Stimulated activated CD4-positive, alpha-beta T cell treated with anti-CD3 and anti-CD28 coated beads, Interleukin-15, amount 100 ng/mL, for 1 hour (primary cell): ENCODE data around the gene ING4.
A peak's percentile ranks its signal among the peaks of the same experiment; 100 is the strongest.

Experiments
- DNase-seq, 2 donors: peaks; one replicate each; pipeline ENCODE4 v3.0.0-alpha.2; 2020; ENCODE audit warnings: low read depth in 1 of 2, low spot score in 1 of 2

The ING4 gene

DNA sequence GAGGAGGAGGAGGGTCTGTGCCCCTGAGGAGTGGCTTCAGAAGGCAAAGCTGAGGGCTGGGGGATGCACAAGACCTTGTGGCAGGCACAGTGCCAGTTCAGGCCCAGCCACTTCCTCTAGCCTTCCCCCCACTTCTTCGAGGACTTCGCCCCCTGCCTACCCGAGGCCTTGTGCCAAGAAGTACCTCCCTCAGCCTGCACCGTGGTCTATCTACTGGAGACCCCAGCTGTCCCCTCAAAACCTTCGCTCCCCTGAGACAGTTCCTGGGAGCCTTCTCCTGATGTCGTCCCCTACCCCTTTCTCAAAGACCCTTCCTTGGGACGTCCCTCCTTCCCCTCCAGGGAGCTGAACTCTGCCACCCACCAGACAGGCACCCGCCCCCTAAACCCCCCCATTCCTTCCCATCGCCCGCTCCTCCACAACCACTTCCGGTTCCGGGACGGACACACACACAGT is 25.7 kb upstream of the ING4 start:
- DNase-seq: peak in 1 of 2 donors; percentile 9

DNA sequence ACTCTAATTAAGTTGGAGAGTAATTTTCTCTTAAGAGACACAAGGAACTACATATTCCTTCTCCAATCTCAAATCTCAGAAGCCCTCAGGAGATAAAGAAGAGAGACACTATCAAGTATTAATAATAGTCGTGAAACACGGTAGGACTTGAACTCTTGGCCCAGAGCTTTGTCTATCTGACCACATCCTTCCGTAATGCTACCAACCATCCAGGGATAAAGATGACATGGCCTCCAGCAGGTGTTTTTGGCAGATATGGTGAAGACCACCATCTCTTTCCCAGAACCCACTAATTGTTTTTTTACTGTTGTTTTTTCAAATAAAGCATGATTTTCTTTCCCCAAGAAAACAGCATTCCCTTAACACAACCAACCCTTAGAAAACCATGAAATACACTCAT is 22.9 kb upstream of the ING4 start:
- no peak for DNase-seq

DNA sequence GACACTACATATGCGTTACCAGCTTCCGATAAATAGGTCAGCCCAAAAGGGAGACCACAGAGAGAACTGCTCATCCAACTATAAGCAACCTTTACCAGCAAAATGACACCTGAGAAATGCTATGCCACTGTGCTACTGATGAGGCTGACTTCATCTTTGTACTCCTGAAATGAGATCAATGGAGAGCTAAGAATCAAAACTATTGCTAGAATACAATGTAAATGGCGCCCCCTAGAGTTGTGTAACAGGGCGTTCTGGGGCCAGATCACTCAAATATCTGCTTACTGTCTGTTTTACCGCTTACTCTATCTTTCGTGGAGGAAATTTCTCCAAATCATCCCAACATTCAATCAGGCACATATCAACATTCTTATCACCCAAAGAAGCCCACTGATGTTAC is 21.7 kb upstream of the ING4 start:
- DNase-seq: no peak

DNA sequence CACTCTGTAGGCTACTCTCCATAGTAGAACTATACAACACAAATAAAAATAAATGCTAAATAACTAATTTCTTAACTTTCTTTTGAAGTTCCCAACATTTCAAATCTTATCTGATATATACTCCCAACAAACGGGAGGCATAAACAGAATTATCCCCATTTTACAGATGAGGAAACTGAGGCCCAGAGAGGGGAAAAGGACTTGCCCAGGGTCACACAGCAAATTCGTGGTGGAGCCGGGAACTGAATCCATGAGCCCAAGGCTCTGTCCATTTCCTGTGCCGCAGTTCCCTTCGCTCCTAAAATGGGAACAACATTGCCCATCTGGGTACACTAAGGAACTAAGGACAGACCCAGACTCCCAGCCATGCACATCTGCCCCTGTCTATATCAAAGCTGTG is 14.0 kb upstream of the ING4 start:
- DNase-seq: no peak

DNA sequence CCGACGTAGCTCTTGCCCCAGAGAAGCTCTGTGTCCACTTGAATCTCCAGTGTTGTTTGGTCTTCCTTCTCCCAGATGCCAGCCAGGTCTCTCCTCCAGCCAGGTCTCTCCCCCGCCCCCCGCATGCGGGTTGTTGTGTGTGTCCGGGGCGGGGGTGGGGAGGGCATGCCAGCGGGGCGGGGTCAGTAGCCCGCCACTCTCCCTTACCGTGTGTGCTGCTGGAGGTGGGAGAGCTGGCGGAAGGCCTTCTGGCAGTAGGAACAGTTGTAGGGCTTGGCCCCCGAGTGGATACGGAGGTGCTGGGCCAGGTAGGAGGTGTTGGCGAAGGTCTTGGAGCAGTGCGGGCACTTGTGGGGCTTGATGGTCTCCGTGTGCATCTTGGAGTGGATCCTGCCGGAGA is 9.2 kb upstream of the ING4 start:
- DNase-seq: no peak

DNA sequence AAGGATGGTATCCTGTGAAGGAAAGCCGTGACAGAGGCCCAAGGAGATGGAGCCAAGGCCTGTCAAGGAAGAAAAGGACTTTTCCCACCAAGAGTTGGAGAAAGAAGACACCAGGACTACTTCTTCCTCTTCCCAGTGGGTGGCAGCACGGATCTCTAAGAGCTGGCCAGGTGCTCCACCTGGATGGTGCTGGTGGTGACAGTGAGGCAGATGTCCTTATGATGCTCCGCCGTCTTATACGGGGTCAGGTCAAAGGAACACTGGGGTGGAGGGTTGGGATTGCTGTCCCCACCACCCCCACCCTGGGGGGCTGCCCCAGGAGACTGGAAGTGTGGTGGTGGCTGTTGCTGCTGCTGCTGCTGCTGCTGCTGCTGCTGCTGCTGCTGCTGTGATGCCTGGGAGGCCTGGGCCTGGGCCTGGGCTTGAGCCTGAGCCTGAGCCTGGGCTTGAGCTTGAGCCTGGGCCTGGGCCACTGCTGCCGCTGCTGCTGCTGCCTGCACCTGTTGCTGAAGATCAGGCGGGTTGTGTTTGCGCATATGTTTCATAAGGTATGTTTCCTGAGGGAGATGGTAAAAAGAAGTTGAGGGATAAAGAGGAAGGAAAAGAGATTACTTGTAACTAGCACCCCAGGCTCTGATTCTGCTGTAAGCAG is 4.8 kb upstream of the ING4 start:
- DNase-seq: no peak

DNA sequence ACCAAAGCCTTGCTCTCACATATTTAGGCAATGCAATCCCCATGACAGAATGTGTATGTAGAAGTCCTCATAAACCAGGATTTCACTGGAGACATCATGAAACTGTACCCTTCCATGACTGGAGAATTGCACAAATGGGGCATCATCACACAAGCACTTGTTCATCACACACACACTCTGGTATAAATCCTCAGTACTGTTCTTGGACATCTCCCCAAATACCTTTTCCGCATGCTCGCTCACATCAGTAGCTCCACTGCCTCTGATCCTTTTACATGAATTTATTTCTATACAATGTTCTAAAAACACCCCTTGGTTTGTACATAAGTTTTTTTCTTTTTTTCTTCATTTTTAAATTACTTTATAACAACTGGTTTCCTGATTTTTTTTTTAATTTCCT is 3.3 kb upstream of the ING4 start:
- no peak for DNase-seq

DNA sequence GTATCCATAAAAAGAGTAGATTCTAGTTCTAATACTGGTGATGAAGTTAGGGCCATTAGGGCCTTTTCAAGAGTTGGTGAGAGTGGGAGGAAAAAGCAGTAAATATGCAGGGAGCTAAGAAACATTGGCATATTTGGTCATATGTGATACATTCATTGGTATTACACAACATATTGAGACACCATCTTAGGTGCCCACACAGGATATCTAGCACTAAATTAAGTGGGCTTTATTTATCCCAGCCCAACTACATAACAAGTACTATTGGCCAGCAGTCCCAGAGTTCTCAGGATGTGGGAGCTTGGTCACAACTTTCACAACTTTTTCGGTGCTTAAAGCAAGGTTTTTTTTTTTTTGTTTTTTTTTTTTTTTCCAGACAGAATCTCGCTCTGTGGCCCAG is 2.0 kb upstream of the ING4 start:
- DNase-seq: no peak

DNA sequence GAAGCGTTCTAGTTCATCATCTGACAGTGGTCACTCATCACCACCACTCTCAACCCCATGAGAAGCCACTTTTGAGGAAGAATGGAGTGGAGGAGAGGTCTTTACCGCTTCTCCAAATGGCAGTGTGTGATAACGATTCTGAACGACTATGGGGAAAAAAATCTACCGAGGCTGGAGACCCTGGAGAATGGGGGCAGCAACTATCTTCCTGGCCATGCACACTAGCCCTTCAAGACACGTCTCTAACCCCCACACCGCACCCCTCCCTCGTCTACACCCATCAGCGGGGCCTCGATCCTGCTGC is 365 bp downstream of the ING4 start:
- DNase-seq: no peak

DNA sequence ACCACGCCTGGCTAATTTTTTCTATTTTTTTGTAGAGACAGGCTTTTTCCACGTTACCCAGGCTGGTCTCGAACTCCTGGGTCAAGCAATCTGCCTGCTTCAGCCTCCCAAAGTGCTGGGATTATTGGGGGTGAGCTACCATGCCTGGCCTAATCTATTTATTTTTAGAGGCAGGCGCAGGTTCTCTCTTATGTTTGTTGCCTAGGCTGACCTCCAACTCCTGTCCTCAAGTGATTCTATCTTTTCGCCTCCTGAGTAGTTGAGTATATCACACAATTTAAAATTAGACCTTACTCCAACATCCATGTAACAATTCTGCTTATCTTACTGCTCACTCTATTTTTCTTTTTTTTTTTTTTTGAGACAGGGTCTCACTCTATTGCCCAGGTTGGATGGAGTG is 8.9 kb downstream of the ING4 start:
- DNase-seq: no peak

DNA sequence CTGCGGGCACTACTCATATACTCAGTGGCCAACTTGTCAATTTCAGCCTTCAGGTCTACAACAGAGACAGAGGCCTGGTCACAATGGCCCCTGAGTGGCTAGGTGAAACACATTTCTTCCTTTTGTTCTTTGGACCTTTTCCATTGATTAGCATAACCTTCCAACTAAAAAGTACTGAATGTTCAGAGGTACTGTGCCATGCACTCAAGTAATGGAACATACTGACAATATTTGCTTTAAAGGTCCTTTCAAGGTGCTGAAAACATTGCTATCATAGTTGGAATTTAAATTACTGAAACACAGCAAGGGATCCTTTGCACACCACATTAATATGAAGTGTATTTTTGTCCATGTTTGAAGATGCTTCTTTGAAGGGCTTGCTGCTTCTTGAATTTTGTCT is 9.6 kb downstream of the ING4 start:
- DNase-seq: no peak

DNA sequence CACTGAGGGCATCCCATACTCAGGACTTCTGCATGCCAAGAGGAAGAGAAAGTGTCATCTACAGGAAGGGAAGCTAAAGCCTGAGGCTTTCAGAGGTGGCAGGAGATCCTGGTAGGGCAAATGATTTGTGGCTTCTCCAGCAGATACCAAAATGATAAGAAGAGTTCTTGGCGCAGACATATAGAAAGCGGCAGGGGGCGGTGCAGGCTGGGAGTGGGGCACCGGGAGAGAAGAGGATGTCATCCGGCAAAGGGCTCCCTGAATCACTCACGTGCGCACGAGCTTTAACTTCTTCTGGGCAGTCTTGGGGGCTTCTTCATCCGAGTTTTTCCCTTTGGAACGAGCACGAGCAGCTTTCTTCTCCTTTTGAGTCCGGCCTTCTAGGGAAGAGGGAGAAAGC is 10.5 kb downstream of the ING4 start:
- DNase-seq: no peak

DNA sequence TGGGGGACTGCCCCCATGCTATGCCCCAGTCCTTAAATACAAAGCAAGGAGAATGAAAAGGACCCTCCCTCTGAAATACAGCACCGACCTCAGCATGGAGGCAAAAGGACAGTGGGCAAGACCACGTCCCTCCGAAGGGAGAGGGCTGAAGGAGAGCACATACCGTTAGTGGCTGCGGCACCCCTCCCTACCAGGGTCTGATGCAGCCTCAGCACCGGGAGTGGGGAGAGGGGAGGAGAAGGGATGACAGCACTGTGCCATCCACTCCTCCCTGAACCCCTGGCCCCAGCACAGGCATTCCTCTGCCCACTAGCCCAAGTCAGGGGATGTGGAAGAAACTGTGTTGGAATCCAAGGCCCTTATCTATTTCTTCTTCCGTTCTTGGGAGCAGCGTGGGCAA is 12.1 kb downstream of the ING4 start:
- DNase-seq: no peak

DNA sequence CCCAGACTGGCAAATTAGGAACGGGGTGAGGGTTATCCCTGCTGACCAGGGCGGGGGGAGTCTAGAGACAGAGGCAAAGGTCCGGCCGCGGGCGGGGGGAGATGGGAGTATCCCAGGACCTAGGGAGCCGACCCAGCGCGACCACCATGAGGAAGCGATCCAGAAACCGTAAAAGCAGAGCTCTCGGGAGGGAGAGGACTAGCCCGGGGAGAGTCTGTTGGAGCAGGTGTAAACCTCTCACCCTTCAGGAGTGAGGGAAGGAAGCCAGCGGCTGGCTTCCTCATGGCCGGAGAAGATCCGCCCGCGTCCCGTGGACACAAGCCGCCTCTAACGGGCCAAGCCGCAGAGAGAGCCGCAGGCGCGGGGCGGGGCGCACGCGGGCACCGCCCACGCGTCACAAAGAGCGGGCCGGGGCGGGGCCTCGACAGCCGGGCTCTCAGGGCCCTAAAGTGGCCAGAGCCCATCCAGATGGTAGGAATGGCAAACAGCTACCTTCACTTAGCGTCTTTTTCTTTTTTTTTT is 15.8 kb downstream of the ING4 start, which contains the start of gene ACRBP:
ACRBP (minus strand) TSS at position 350 of the 522 bp plus-strand sequence; CDS start at position 284, 66 bp downstream.
- DNase-seq: peak in 1 of 2 donors; percentile 30

DNA sequence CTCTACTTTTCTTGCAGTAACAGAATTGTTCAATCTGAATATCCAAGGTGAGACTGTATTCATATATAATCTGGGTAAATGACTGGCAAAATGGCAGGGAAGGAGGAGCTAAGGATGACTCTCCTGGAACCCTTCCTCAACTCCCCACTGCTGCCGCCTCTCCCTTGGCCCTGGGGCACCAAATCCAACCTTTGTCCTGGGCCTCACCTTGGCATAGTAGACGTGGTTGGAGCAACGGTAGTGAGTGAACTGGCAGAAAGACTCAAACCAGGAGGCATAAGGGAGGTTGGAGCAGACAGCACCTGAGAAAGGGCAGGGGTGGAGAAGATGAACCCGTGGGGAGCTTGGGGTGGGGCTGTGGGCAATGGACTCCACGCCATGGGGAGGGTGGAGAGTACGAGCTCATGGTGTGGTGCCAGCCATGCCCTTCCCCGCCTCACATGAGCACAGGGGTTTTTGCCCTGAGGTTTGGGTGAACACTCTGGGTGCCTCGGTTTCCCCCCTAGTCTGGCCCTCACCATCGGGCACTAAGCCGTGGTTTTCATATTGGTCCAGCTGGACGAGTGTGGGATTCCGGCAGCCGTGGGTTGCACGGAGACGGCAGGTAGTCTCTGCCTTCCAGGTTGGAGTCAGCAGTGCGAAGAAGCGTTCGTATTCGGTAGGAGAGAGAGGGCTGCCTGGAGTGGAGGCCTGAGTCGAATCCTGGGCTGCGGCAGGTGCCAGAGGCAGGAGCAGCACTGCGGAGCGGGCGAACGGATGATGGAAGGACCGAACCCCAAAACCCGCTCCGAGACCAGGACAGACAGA is 16.4 kb downstream of the ING4 start:
- DNase-seq: no peak

DNA sequence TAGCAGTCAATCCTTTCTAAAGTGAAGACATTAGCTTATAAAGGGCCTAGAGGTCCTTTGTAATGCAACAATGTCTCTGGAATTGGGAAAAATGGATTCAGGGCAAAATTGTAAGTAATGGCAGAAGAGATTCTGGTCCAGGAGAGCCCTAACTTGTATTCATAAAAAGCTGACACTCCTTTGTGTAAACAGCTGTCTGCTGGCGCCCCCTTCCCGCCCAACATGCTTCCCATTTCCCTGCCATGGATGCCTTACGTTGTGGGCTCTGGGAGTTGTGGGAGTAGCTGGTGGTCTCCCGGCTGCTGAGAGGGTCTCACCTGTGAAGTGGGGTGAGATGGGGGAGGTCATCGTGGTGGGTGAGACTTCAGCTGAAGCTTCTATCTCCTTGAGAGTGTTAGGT is 18.0 kb downstream of the ING4 start:
- no peak for DNase-seq

DNA sequence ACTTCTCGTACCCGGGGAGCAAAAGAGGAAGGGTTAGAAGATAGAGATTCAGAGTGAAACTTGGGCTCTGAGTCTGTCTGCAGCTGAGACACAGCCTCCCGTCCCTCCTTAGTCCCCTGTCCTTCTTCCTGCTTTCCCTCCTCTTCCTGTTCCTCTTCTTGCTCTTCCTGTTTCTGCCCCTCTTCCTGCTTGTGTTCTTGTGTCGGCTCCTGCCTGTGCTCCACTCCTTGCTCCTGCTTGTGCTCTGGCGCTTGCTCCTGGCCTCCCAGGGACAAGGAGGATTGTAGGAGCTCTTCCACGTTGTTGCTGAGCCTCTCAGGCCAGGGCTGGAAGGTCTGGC is 18.7 kb downstream of the ING4 start:
- no peak for DNase-seq

DNA sequence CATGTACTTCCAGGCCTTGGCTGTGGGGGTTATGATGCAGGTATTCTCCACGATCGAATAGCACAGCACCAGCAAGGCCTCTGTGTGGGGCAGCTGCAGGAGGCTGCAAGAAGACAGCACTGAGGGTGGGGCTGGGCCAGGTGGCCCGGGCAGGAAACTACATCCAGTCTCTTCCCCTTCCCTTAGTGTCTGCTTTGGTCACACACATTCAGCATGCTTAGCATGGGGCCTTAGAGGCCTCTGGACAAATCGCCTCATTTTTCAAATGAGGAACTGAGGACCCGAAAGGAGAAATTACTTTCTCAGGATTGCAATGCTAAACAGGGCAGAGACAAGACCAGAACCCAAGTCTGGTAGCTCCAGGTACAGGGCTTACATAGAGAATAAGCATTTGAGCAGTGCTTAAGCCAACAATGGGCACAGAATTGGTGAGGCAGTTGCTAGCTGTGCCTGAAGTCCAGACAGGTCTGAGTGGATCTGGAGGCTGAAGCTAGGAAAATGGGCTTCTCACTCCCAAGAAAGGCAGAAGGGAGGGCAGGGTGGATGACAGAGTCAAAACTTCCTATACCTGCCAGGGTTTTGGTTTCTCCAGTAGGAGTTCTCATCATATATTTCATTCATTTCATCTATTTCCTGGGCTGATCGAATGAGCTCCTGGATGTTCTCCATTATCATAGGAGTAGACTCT is 19.2 kb downstream of the ING4 start:
- DNase-seq: no peak

DNA sequence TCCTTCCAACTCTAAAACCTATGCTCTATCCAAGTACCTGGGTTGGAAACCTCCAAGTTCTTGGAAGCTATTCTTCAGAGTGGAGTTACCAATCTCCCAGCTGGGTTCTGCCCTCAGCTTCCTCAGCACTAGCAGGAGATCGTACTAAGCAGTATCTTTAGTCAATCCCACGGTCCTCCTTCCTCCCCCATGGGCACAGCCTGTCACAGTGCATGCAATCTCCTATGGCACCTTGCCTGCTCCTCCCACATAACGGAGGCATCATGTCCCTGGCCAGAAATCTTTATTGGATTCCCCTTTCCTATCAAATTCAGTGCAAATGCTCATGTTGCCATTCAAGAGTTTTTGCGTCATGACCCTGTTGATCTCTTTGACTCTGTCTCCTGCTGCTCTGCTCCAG is 21.8 kb downstream of the ING4 start:
- DNase-seq: no peak

DNA sequence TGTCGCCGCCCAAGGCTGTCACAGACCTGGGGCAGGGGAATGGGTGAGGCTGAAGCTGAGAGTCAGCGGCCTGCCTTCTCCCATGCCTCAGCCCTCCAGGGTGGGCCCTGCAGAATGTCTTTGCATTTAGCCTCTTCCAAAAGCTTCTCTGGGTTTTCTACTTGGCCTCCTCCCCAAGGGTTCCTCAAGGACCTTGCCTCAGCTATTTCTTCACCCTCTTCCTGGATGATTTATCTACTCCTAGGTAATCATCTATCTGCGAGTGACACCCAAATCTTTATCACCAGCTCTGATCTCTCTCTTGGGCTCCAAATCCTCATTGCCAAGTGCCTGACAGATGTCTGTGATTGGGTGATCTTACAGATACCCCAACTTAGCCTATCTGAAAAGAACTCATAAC is 22.4 kb downstream of the ING4 start:
- no peak for DNase-seq

DNA sequence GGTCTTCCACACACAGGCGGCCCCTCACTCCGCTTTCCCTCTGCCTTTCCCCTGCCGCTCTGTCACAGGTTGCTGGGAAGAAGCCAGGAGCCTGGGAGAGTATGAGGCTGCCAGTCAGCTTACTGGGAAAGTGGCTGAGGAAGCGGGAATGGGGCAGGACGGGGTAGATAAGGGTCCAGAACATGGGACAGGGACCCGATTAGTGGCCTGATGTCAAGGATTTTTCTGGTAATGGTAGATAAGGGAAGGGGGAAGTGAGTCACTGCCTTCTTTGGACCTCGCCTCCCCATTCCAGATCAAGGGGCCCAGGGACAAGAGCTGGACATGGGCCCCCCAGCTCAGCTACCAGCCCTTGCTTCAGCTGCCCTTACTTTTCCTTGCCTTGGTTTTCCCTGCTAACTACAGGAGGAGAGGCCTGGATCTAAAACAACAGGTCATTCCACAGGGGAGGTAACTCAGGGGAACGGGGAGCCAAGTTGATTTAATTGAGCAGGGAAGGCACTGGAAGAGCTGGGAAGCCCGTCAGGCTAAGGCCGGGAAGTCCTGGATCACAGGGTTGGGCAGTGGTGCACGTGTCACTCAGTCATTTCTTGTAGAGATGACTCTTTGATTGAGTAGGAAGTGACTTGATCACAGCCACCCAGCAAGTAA is 23.6 kb downstream of the ING4 start:
- no peak for DNase-seq

DNA sequence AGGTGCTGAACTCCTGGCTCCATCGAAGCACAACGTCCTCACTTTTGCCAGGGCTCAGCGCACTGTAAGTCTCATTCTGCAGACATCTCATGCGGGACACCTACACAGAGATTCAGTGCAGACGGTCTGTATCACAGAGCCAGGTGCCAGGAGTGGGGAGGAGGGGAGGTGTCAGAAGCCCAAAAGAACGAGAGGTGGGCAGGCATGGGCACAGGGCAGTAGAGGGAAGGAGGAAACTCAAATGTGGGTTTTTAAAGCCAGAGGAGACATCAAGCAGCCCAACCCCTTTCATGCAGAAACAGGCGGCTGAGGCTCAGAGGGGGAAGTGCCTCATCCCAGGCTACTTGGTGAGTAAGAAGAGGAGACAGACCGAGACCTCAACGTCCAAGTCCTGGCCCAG is 24.6 kb downstream of the ING4 start:
- no peak for DNase-seq
